ENCODE data around the gene LRRC18. TPM values are rescaled to one million over a fixed set of nuclear protein-coding genes. Genes with fewer than 3 reads are reported as not detected.

The LRRC18 gene
- total RNA-seq, 1 experiment from 2014 or later, result not detected

DNA sequence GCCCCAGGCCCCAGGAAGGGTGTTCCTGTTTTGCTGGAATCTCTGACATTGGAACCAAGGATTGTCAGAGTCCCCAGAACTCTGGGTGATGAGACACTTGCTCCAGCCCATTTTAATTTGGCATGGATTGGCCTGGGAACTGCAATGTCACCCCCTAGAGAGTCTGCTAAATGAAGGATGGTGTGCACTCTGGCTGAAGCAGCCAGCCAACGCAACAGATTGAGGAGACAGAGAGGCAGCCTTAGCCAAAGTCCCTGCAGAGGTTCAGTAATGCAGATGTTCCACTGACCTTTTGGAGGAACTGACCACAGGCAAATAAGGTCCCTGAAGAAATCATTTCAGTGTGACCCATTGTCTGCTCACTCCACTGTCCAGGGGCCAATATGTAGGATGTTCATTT is 13.4 kb downstream of the LRRC18 start:
- Mint-ChIP-seq H3K27me3 (ENCODE audit: insufficient read depth, unreplicated experiment) (peaks cover 41% of the 10 kb centered on the region), H3K4me1 (ENCODE audit: insufficient read depth, unreplicated experiment) (no peaks in the 10 kb centered on the region), H3K9me3 (ENCODE audit: unreplicated experiment) (no peaks in the 10 kb centered on the region), H3K4me3 (ENCODE audit: unreplicated experiment) (no peak overlapping the region), H3K36me3 (ENCODE audit: insufficient read depth, unreplicated experiment) (no peaks in the 10 kb centered on the region), H3K27ac (ENCODE audit: low read depth, unreplicated experiment) (no peak overlapping the region)
- ChIA-PET POLR2A (no interaction called here), CTCF (interaction anchor here (0.7 kb wide), 1 partner anchor 41 kb away, joined by 3 read pairs; no protein-coding TSS in a partner anchor)
- BruUV-seq (replicated peaks), result no TSS peak
- DNase-seq (ENCODE audit: unreplicated experiment), result no peak
- intact Hi-C loops (cut with micrococcal nuclease), result no loop called here
- TF ChIP-seq, protein P1, sequence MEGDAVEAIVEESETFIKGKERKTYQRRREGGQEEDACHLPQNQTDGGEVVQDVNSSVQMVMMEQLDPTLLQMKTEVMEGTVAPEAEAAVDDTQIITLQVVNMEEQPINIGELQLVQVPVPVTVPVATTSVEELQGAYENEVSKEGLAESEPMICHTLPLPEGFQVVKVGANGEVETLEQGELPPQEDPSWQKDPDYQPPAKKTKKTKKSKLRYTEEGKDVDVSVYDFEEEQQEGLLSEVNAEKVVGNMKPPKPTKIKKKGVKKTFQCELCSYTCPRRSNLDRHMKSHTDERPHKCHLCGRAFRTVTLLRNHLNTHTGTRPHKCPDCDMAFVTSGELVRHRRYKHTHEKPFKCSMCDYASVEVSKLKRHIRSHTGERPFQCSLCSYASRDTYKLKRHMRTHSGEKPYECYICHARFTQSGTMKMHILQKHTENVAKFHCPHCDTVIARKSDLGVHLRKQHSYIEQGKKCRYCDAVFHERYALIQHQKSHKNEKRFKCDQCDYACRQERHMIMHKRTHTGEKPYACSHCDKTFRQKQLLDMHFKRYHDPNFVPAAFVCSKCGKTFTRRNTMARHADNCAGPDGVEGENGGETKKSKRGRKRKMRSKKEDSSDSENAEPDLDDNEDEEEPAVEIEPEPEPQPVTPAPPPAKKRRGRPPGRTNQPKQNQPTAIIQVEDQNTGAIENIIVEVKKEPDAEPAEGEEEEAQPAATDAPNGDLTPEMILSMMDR (IDR thresholded peaks at IDR 0.05; ENCODE audit: unreplicated experiment), result no peak

DNA sequence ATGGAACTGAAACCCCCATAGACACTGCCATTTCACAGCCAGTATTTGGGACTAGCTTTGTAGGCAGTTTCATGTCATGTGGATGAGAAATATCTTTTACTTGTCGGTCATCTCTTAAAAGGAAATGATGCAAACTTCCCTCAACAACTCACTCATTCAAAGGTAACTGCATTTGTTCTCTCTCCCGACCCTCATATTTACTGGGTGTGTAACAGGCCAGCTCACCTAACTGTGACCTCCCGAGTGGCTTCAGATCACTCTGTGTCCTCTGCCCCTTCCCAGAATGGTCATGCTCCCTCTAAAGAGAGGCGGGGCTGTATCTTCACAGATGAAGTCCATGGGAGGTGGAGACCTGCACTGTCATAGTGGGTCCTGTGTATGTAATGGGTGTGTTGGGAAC is 14.7 kb downstream of the LRRC18 start:
- H3K4me3 Mint-ChIP-seq (ENCODE audit: unreplicated experiment), result no peak overlapping the region
- H3K27ac Mint-ChIP-seq (ENCODE audit: low read depth, unreplicated experiment), result no peak overlapping the region
- DNase-seq (ENCODE audit: unreplicated experiment), result no peak
- H3K36me3 Mint-ChIP-seq (ENCODE audit: insufficient read depth, unreplicated experiment), result no peaks in the 10 kb centered on the region
- H3K4me1 Mint-ChIP-seq (ENCODE audit: insufficient read depth, unreplicated experiment), result no peaks in the 10 kb centered on the region
- H3K27me3 Mint-ChIP-seq (ENCODE audit: insufficient read depth, unreplicated experiment), result peaks cover 47% of the 10 kb centered on the region
- POLR2A ChIA-PET, result no interaction called here
- intact Hi-C loops (cut with micrococcal nuclease), result no loop called here
- TF ChIP-seq, protein P1 (IDR thresholded peaks at IDR 0.05; ENCODE audit: unreplicated experiment), result no peak
- no TSS peak for BruUV-seq (replicated peaks)
- no peaks in the 10 kb centered on the region for H3K9me3 Mint-ChIP-seq (ENCODE audit: unreplicated experiment)
- CTCF ChIA-PET, result interaction anchor here (0.5 kb wide), 1 partner anchor 487 kb away, joined by 3 read pairs; no protein-coding TSS in a partner anchor

DNA sequence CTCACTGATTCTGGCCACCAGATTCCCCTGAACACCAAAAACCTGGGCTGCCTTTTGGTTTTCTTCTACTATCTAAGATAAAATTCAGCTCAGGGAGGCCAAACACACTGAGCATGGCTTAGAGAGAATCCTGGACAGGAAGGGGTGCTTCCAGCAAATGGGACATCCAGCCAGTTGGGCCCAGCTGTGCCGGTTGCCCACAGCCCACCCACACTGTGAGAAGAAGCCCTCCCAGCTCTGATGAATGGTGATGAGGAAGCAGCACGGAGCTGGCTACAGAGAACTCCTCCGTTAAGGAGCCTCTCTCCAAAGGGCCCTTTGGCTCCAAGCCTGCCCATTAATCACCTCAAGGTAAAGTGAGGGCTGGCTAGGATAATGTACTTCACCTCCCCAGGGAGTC is 15.9 kb downstream of the LRRC18 start:
- CTCF ChIA-PET, result interaction anchor here (0.6 kb wide), 1 partner anchor 268 kb away, joined by 6 read pairs; no protein-coding TSS in a partner anchor
- Mint-ChIP-seq H3K4me3 (ENCODE audit: unreplicated experiment) (no peak overlapping the region), H3K4me1 (ENCODE audit: insufficient read depth, unreplicated experiment) (no peaks in the 10 kb centered on the region), H3K27ac (ENCODE audit: low read depth, unreplicated experiment) (no peak overlapping the region), H3K9me3 (ENCODE audit: unreplicated experiment) (no peaks in the 10 kb centered on the region), H3K36me3 (ENCODE audit: insufficient read depth, unreplicated experiment) (no peaks in the 10 kb centered on the region), H3K27me3 (ENCODE audit: insufficient read depth, unreplicated experiment) (peaks cover 52% of the 10 kb centered on the region)
- no TSS peak for BruUV-seq (replicated peaks)
- POLR2A ChIA-PET, result no interaction called here
- DNase-seq (ENCODE audit: unreplicated experiment), result no peak
- intact Hi-C loops (cut with micrococcal nuclease), result no loop called here
- TF ChIP-seq, protein P1 (IDR thresholded peaks at IDR 0.05; ENCODE audit: unreplicated experiment), result no peak

DNA sequence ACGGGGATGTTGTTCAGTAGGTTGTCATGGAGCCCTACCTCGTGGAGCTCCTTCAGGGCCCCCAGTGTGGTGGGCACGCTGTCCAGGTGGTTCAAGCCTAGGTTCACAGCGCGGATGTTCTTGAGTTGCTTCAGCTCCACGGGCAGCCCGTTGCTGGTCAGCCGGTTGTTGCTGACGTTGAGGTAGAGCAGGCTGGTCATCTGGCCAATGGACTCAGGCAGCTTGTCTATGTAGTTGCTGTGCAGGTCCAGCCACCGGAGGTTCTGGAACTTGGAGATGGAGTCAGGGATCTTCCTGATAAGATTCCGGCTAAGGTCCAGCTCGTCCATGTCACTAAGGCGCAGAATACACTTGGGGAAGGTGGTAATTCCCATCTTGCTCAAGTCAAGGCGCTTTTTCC is 26.0 kb downstream of the LRRC18 start:
- no TSS peak for BruUV-seq (replicated peaks)
- DNase-seq (ENCODE audit: unreplicated experiment), result no peak
- H3K27me3 Mint-ChIP-seq (ENCODE audit: insufficient read depth, unreplicated experiment), result peaks cover 90% of the 10 kb centered on the region
- POLR2A ChIA-PET, result no interaction called here
- no peaks in the 10 kb centered on the region for H3K9me3 Mint-ChIP-seq (ENCODE audit: unreplicated experiment)
- CTCF ChIA-PET, result no interaction called here
- TF ChIP-seq, protein P1 (IDR thresholded peaks at IDR 0.05; ENCODE audit: unreplicated experiment), result no peak
- no peak overlapping the region for H3K4me3 Mint-ChIP-seq (ENCODE audit: unreplicated experiment)
- no peaks in the 10 kb centered on the region for H3K36me3 Mint-ChIP-seq (ENCODE audit: insufficient read depth, unreplicated experiment)
- no peak overlapping the region for H3K27ac Mint-ChIP-seq (ENCODE audit: low read depth, unreplicated experiment)
- intact Hi-C loops (cut with micrococcal nuclease), result loop anchor here (5.0 kb wide), 1 partner anchor 51 kb away; no protein-coding TSS in a partner anchor
- no peaks in the 10 kb centered on the region for H3K4me1 Mint-ChIP-seq (ENCODE audit: insufficient read depth, unreplicated experiment)

All from MCF 10A (cell line).